Forelimb muscle (tissue), 1 donor: ENCODE measurements around the gene UBL4A. TPM values are rescaled to one million over a fixed set of nuclear protein-coding genes. Genes with fewer than 3 reads are reported as not detected.

Experiments
- DNase-seq: peaks from one replicate; pipeline ENCODE4 v3.0.0-alpha.2; 2013; ENCODE audit warnings: low read depth
- polyA plus RNA-seq: library from polyadenylated mRNA; unstranded; fragments of 120-200 nt; gene quantifications from one replicate; pipeline ENCODE4 v1.2.1, GENCODE V29; 2013; ENCODE audit not compliant: insufficient read length

Gene UBL4A
- polyA plus RNA-seq, 1 donor: 23.2 TPM

DNA sequence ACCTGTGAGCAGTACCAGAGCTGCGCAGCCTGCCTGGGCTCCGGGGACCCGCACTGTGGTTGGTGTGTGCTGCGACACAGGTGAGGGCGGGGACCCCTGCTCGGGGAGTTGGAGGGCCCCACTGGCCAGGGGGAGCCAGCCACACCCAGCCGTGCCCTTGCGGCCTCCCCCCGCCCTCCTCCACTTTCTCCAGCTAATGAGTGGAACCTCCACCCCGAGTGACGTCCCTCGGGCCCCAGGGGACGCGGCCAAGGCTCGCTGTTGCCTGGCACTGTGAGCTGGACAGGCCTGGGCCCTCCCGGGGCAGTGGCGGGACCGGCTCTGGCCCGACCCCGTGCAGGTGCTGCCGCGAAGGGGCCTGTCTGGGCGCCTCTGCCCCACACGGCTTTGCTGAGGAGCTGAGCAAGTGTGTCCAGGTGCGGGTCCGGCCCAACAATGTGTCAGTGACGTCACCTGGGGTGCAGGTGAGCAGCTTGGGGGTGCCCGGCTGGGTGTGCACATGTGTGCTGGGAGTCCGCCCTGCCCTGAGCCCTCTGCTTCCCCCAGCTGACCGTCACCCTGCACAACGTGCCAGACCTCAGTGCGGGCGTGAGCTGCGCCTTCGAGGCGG lies 22.7 kb downstream of the UBL4A start:
- no peak for DNase-seq

- no peak for DNase-seq
Observed at GRCh38 chrX:154462396-154462795, 24.0 kb downstream of the UBL4A start.

GRCh38 chrX:154460326-154460725 lies 26.1 kb downstream of the UBL4A start:
- DNase-seq: no peak

GRCh38 chrX:154459832-154460231 lies 26.6 kb downstream of the UBL4A start:
- DNase-seq: no peak

DNA sequence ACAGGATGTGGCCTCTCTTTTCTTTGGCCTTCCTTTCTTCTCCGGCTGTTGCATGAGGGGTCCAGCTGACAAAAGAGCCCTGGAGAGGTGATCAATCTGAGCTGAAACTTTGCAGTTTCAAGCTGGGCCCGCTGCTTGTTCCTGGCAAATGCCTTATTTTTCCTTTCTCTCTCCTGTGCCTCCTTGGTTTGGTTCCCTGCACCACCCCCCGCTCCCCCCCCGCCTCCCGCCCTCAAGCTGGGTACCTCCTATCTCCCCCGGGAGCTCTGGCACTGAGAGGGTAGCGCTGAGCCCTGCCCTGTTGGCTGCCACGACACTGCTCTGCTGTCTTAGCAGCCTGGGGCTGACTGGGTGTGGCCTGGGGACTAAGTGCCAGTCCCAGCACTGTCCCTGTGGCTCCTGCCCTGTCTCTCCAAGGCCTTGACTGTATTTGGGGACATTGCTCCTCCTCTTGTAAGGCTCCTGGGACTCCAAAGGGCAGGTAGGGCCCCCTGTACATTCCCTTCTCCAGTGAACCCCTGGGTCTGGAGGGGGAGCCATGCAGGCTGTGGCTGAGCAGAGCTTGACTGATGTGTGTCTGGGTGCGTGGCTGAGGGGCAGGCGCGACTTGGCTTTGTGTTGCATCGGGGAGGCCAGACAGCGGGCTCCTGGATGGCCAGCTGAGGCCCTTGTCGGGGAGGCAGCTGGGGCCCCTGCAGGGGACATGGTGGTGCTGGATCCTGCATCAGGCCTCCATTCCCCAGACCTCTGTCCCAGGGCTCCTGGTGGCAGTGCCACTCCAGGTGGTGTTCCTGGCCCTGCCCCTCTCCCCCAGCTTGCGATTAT lies 27.2 kb downstream of the UBL4A start:
- no peak for DNase-seq

DNA sequence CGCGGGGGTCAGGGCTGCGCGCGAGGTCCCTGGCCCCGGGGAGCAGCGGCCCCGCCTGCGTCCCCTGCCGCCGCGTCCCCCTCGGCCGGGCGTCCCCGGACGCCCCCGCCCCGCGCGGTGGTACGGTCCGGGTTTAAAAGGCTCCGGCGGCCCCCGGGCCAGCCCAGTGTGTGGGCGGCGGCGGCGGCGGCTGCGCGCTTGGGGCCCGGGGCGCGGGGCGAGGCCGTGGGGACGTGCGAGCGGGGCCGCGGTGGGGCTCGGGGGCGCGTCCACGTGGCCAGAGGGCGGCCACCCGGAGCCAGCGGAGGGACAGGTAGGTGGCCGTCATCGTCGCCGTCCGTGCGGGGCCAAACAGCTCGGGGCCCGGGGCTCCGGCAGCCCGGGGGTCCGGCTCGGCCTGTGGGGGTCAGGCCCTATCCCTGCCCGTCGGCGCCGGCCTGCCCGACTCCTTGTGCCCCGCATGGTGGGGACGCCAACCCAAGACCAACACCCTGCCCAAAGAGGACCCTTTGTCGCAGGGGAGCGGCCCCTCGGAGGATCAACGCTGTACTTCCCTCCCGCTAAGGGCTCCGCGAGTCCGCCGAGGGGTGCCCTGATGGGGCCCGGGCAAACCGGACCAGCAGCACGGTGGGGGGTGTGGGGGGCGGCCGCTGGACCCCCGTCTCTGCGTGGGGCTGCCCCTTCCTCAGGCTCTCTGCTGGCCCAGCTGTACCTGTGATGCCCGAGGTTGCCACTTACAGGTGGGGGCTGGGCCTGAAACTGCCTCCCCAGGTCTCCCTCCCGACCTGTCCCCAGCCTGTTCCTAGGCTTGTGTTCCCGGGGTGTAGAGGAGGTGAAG lies 28.1 kb downstream of the UBL4A start, which contains the start of gene PLXNA3:
PLXNA3 (plus strand) TSS at position 166 of the 838 bp plus-strand sequence. CDS start 1,903 bp downstream, outside the sequence.
- no peak for DNase-seq

DNA sequence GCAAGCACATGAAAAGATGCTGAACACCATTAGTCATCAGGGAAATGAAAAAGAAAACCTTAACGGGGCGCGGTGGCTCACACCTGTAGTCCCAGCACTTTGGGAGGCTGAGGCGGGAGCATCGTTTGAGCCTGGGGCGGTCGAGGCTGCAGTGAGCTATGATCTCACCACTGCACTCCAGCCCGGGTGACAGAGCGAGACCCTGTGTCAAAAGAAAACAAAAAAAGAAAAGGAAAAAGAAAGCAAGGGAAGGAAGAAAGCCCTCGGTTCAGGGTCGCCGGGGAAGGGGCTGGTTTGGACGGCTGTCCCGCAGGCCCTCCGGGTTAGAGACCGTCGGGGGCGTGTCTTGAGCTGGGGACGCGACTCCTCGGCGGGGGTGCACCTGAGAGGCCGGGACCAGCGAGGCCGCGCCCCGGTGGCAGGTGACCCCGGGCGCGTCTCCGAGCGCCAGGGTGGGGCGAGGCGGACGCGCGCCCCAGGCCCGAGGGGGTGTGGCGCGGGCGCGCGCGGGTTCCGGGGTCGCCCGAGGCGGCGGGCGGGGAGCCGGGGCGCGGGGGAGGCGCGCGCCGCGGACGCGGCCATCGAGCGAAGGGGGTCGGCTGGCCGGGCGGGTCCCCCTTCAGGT lies 28.8 kb downstream of the UBL4A start:
- no peak for DNase-seq

DNA sequence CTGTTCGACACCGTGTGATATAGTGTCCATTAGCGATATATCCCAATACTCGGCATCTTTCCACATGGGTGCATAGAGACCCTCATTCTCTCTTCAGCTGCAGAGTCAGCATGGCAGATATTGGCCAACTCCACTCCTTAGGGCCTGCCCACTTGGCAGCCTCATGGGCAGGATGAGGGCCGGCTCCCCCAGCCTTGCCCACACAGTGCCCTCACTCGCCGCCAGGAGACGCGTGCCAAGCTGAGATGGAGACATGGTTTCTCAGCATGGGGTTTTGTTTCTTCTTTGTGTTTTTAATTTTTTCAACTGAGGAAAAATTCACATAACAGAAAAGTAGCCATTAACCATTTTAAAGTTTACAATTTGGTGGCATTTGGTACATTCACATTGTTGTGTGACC lies 33.6 kb downstream of the UBL4A start:
- DNase-seq: no peak

DNA sequence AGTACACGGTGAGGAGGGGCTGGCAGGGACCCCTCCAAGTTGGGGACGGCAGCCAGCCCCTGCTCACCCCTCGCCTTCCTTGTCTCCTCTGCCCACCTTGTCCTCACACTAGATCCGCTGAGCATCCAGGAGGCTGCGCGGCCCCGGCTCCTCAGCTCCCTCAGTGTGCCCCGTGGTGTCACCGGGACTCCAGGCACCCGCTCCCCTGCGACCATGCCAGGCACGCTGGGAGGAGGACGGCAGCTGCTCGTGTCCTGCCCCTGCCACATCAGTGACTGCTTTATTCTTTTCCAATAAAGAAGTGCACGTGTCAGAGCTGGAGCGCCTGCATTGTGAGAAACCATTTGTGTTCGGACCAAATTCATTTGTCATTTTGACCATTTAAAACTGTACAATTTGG lies 36.1 kb downstream of the UBL4A start:
- DNase-seq: no peak

- DNase-seq: no peak
Observed at GRCh38 chrX:154449618-154450017, 36.8 kb downstream of the UBL4A start.

DNA sequence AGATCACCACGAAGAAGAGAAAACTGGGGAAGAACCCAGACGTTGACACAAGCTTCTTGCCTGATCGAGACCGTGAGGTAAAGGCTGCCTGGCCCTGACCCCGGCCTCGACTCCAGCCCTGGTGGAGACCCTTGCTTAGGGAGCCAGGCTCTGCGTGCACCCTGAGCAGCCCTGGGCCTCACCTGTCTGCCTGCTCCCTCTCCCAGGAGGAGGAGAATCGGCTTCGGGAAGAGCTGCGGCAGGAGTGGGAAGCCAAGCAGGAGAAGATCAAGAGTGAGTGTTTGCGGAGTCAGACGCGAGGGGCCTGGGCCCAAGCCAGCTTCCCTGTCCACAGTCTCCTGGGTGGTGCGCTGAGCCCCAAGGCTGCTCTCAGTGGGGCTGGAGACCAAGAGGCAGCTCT lies 37.9 kb downstream of the UBL4A start:
- no peak for DNase-seq

- DNase-seq: no peak
Observed at GRCh38 chrX:154446430-154446829, 40.0 kb downstream of the UBL4A start.

DNA sequence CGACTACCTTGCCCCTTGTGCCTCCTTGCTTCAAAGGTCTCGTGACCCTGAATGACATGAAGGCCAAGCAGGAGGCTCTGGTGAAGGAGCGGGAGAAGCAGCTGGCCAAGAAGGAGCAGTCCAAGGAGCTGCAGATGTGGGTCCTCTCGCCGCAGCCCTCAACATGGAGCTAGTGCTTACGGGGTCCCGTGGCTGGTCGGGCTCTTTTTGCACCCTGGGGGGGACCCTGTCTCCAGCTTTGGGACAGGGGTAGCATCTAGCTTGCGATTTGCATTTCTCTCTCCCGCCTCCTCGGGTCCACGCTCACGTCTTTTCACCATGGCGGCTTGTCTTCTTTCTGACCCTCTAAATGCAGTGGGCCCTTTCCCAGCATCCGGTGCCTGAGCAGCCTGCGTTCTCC lies 40.6 kb downstream of the UBL4A start:
- no peak for DNase-seq

- DNase-seq: no peak
Observed at GRCh38 chrX:154444755-154445246, 41.6 kb downstream of the UBL4A start.

DNA sequence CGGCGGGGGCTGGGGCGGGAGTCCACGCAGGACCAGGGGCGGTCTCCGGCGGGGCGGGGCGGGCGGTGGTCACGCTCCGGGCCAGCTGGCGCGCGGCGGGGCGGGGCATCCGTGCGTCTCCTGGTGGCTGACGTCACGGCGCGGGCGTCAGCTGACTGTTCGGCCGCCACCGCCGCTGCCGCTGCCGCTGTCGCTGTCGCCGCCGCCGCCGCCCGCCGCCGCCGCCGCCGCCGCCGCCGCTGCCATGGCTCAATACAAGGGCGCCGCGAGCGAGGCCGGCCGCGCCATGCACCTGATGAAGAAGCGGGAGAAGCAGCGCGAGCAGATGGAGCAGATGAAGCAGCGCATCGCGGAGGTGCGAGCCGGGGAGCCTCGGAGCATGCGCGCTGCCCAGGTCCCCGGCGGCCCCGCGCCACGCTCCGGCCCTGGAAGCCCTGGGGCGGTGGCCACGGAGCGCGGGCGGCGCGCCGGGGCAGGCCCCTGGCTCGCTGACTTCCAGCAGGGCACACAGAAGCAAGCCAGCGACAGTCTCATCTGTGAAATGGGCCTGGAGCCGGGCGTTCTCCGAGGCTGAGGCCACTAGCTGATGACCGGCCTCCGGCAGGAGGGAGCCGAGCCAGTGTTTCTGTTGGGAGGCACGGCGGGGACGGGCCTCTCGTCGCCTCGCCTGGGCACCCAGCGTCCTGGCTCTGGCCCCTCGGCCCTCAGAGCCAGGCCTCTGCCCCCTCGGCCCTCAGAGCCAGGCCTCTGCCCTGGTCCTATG lies 42.2 kb downstream of the UBL4A start, which contains the start of gene FAM50A:
FAM50A (plus strand) TSS at position 150 of the 763 bp plus-strand sequence; CDS start at position 245, 95 bp downstream.
- DNase-seq: no peak

DNA sequence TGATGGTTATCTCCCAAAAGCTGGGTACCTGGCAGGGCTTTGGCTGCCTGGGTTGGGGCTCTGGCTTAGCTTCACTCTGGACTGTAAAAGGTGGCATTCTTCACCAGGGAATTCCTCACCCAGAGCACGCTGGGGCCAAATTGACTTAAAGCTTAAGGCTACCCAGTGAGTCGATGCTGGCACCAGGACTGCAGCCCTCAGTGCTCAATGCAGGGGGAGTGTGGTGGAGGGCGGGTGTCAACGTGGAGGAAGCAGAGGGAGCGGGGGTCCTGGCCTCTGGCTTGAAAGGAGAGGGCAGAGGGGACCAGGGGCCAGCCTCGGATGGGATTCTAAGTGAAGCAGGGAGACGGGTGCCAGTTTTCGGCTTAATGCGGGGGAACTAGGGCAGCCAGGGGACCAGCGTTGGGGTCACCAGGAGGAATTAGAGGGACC lies 42.9 kb downstream of the UBL4A start:
- no peak for DNase-seq

DNA sequence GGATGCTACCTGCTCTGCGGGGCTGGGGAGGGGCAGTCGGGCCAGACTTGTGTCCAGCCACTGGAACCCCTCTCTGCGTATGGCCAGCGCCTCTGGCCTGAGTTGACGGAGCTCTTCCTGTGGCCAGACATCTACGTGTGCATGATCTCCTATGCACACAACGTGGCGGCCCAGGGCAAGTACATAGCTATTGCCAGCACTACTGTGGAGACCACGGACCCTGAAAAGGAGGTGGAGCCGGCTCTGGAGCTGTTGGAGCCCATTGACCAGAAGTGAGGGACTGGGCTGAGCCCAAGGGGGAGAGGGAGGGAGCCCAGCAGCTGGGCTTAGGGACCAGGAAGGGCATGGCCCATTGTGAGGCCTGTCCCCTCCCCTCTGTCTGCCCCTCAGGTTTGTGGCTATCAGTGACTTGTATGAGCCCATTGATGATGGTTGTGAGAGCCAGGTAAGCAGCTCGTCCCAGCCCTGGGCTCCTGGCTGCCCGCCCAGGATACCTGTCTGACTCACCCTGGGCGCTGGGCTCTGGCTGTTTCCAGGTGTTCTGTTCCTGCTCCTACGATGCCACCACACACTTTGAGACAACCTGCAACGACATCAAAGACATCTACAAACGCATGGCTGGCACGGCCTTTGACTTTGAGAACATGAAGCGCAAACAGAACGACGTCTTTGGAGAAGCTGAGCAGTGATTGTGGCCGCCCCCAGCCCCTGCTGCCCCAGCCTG lies 44.3 kb downstream of the UBL4A start:
- no peak for DNase-seq

DNA sequence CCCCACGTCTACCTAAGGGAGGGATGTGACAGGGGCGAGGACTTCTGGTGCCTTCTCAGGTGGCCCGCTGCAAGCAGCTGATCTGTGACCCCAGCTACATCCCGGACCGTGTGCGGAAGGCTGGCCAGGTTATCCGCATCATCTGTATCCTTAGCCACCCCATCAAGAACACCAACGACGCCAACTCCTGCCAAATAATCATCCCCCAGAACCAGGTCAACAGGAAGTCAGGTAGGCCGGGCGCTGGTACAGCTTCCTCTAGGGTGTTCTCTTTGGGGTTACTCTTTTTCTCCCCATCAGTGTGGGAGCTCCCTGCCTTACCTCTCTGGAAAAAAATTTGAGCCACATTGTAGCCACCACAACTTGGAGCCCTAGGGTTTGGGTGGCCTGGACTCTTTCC lies 44.9 kb downstream of the UBL4A start:
- DNase-seq: no peak

DNA sequence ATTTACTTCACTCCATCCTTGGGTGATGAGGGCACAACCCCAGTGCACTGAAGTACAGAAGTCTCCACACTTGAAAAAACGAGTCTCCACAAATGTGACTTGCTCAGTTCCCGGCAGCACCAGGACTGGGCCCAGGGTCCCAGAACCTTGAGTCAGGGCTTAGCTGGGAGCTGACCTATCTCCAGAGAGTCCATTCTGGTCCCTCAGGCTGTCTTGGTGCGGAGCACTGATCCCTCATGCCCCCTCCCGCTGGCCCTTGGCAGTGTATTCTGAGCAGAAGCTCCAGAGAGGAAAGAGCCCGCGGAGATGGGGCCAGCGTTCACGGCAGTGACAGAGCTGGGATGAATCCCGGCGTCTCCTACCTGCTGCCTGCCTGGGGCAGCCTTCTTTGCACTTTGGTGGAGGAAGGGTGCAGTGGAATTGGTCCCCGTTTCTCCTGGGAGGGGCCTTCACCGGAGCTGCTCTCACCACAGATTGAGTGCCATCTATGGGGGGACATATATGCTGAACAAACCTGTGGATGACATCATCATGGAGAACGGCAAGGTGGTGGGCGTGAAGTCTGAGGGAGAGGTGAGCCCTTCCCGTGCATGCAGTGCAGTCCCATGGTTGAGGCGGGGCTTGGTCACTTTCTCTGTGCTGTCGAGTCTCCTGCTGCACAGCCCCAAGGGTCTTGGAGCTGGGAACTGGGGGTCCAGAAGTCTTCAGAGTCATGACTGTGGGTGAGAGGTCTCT lies 45.6 kb downstream of the UBL4A start:
- no peak for DNase-seq
